Ovary (tissue), 3 donors: ENCODE data around the gene SMG6.

Experiments used
- EP300 ChIP-seq: sonication (generic); formaldehyde crosslinking; IDR thresholded peaks from one replicate; pipeline ENCODE4 v1.6.1; 2017; ENCODE audit warnings: antibody characterized with exemption
- POLR2A ChIP-seq: fragments of 450-650 bp; IDR thresholded peaks from one replicate; pipeline ENCODE4 v1.6.1; 2017; ENCODE audit warnings: antibody characterized with exemption, mild to moderate bottlenecking, moderate library complexity
- TF ChIP-seq, protein P1 (sequence below), 3 donors: fragments of 450-650 bp in 2 of 3; fragments of 200-600 bp in 1 of 3; IDR thresholded peaks; one replicate each; pipeline versions ENCODE4 v1.5.1 to v1.8.0; 2016 to 2022; ENCODE audit warnings: antibody characterized with exemption in 3 of 3, mild to moderate bottlenecking in 1 of 3
- donor health status: DM: no; HTN: no; CAD: no.

DNA sequence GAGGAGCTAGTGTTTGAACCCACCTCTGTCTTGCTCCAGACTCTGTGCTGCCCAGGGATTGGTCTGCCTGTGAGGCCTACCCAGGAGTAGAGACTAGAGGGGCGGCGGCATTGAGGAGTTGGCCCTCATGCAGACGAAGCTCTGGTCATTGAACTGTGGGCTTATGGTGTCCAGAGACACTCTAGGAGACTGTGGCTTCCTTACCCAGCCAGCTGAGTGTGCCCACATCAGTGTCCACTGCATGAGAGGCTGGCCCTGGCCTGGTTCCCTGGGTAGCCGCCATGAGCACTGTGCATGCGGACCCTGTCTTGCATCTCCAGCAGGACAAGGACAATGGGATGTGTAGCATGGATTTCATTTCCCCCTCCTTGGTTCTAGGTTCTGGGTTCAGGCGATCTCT is 47.7 kb upstream of the SMG6 start:
- TF ChIP-seq, protein P1, sequence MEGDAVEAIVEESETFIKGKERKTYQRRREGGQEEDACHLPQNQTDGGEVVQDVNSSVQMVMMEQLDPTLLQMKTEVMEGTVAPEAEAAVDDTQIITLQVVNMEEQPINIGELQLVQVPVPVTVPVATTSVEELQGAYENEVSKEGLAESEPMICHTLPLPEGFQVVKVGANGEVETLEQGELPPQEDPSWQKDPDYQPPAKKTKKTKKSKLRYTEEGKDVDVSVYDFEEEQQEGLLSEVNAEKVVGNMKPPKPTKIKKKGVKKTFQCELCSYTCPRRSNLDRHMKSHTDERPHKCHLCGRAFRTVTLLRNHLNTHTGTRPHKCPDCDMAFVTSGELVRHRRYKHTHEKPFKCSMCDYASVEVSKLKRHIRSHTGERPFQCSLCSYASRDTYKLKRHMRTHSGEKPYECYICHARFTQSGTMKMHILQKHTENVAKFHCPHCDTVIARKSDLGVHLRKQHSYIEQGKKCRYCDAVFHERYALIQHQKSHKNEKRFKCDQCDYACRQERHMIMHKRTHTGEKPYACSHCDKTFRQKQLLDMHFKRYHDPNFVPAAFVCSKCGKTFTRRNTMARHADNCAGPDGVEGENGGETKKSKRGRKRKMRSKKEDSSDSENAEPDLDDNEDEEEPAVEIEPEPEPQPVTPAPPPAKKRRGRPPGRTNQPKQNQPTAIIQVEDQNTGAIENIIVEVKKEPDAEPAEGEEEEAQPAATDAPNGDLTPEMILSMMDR (IDR thresholded peaks at IDR 0.05) = no peak
- TF ChIP-seq POLR2A = no peak
- no peak for TF ChIP-seq EP300
